Ascending aorta (tissue), 2 donors: ENCODE results near the gene SH3PXD2A. TPM values are rescaled to one million over a fixed set of nuclear protein-coding genes. Genes with fewer than 3 reads are reported as not detected.

Source experiments
- DNase-seq, 2 donors: peaks; one replicate each; pipeline ENCODE4 v3.0.0-alpha.2; 2019; ENCODE audit warnings: low spot score in 2 of 2
- H3K27ac ChIP-seq, 2 donors: fragments of 200-600 bp; sonication (generic); one replicate each; pipeline ENCODE4 v1.5.1; 2016 to 2017; ENCODE audit warnings: mild to moderate bottlenecking in 1 of 2
- H3K27me3 ChIP-seq: fragments of 200-600 bp; sonication (generic); one replicate; pipeline ENCODE4 v1.5.1; 2017
- H3K36me3 ChIP-seq, 2 donors: fragments of 200-600 bp; sonication (generic); one replicate each; pipeline ENCODE4 v1.5.1; 2016
- H3K4me1 ChIP-seq, 2 donors: fragments of 200-600 bp; sonication (generic); one replicate each; pipeline ENCODE4 v1.5.1; 2016 to 2017; ENCODE audit warnings: mild to moderate bottlenecking in 1 of 2
- H3K4me3 ChIP-seq, 2 donors: fragments of 200-600 bp; sonication (generic); one replicate each; pipeline ENCODE4 v1.5.1; 2016 to 2017; ENCODE audit warnings: mild to moderate bottlenecking in 1 of 2
- H3K9me3 ChIP-seq, 2 donors: fragments of 200-600 bp; sonication (generic); one replicate each; pipeline ENCODE4 v1.5.1; 2016
- CTCF ChIP-seq, 3 experiments: fragments of 200-600 bp in 2 of 3; fragments of 450-650 bp in 1 of 3; sonication (generic) in 2 of 3; IDR thresholded peaks; one replicate each; pipeline ENCODE4 v1.5.1; 2016 to 2019; ENCODE audit warnings: antibody characterized with exemption in 3 of 3, mild to moderate bottlenecking in 1 of 3, moderate library complexity in 1 of 3
- intact Hi-C: fragments of 100-400 bp; cut with DNase I; formaldehyde crosslinking; loops from one replicate; pipeline ENCODE4 v1.15.1; 2023
- total RNA-seq: library from RNA; depleted of rRNA; stranded (reverse); fragments of >200 nt; gene quantifications from one replicate; pipeline ENCODE4 v1.1.0, GENCODE V29; 2016

Gene SH3PXD2A
- total RNA-seq, 1 donor from 2014 or later: 50.0 TPM

GRCh38 chr10:103829838-103830465 is 25.4 kb downstream of the SH3PXD2A start:
- TF ChIP-seq CTCF (IDR thresholded peaks at IDR 0.05): no peak
- Histone ChIP-seq H3K27me3 (no peaks in the 10 kb centered on the region), H3K9me3 (no peaks in the 10 kb centered on the region), H3K4me3 (no peak overlapping the region), H3K4me1 (peaks cover 10 to 14% of the 10 kb centered on the region in 2 donors), H3K36me3 (no peaks in the 10 kb centered on the region), H3K27ac (no peak overlapping the region)
- intact Hi-C loops: no loop called here
- no peak for DNase-seq

GRCh38 chr10:103829278-103829677 is 26.1 kb downstream of the SH3PXD2A start:
- Histone ChIP-seq H3K36me3 (no peaks in the 10 kb centered on the region), H3K27me3 (no peaks in the 10 kb centered on the region), H3K27ac (no peak overlapping the region), H3K4me3 (no peak overlapping the region), H3K9me3 (no peaks in the 10 kb centered on the region), H3K4me1 (peaks cover 3 to 10% of the 10 kb centered on the region in 2 donors)
- no peak for DNase-seq
- no peak for TF ChIP-seq CTCF (IDR thresholded peaks at IDR 0.05)
- intact Hi-C loops: no loop called here

- no peak for TF ChIP-seq CTCF (IDR thresholded peaks at IDR 0.05)
- Histone ChIP-seq H3K4me1 (peaks cover 0 to 5% of the 10 kb centered on the region in 2 donors), H3K36me3 (no peaks in the 10 kb centered on the region), H3K27ac (no peak overlapping the region), H3K9me3 (no peaks in the 10 kb centered on the region), H3K27me3 (no peaks in the 10 kb centered on the region), H3K4me3 (no peak overlapping the region)
- no peak for DNase-seq
- intact Hi-C loops: no loop called here
These were observed 26.7 kb downstream of the SH3PXD2A start for GRCh38 chr10:103828587-103829197.

GRCh38 chr10:103828107-103828506 is 27.3 kb downstream of the SH3PXD2A start:
- Histone ChIP-seq H3K36me3 (no peaks in the 10 kb centered on the region), H3K27me3 (no peaks in the 10 kb centered on the region), H3K4me3 (no peak overlapping the region), H3K9me3 (no peaks in the 10 kb centered on the region), H3K4me1 (peaks cover 0 to 5% of the 10 kb centered on the region in 2 donors), H3K27ac (no peak overlapping the region)
- no peak for TF ChIP-seq CTCF (IDR thresholded peaks at IDR 0.05)
- intact Hi-C loops: no loop called here
- DNase-seq: no peak

GRCh38 chr10:103826885-103827284 is 28.5 kb downstream of the SH3PXD2A start:
- intact Hi-C loops: no loop called here
- Histone ChIP-seq H3K9me3 (no peaks in the 10 kb centered on the region), H3K36me3 (no peaks in the 10 kb centered on the region), H3K27me3 (no peaks in the 10 kb centered on the region), H3K27ac (no peak overlapping the region), H3K4me3 (no peak overlapping the region), H3K4me1 (peaks cover 0 to 5% of the 10 kb centered on the region in 2 donors)
- no peak for TF ChIP-seq CTCF (IDR thresholded peaks at IDR 0.05)
- DNase-seq: no peak
